ENCODE measurements around the gene PSMC6. TPM values are rescaled to one million over a fixed set of nuclear protein-coding genes. Genes with fewer than 3 reads are reported as not detected.
A peak's percentile ranks its signal among the peaks of the same experiment; 100 is the strongest.

Gene PSMC6
- total and polyA plus RNA-seq, 2 of the 13 experiments (the other 11 are each of a cell fraction or from before 2014, with no cell fraction given): 90.0 to 210 TPM

DNA sequence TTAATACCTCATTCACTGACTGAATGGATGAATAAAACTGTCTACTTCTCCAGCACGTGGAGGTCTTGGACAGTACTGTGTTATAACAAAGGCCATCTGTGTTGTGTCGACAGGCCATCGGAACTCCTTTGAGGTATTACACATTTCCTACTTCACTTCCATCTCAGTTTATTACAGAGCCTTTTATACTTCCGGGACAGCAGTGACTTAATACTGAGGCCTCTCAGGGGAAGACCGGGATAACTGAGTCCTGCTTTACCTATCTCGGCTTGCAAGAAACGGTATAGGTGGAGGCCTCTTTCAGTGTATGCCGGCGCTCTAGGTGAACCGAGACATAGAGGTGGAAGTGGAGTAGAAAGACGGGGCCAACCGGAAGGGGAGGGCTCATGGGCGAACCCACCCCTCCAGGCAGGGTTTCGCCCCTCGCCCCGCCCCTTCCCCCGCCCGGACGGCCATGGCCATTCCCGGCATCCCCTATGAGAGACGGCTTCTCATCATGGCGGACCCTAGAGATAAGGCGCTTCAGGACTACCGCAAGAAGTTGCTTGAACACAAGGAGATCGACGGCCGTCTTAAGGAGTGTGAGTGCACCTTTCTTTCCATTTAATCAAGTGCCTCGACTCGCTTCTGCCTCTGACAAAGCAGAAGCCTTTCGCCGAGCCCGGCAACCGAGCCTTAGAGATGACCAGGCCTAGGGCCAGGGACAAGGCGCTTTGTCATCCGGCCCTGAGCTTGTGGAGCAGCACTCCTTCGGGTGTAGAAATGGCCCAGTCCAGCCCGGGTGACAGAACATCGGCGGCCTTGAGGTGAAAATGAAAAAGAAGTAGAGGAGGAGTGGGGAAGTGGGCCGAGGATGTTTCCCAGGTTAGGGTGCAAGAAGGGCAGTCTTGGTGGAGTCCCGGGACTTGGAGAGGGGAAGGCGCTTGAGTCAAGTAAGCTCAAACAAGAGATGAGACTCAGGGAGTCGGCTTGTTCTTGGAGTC, at the start of gene PSMC6 (continued):
- TF ChIP-seq, protein P1, sequence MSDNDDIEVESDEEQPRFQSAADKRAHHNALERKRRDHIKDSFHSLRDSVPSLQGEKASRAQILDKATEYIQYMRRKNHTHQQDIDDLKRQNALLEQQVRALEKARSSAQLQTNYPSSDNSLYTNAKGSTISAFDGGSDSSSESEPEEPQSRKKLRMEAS (IDR thresholded peaks at IDR 0.05): peak; percentile 78
- TF ChIP-seq, protein P2, sequence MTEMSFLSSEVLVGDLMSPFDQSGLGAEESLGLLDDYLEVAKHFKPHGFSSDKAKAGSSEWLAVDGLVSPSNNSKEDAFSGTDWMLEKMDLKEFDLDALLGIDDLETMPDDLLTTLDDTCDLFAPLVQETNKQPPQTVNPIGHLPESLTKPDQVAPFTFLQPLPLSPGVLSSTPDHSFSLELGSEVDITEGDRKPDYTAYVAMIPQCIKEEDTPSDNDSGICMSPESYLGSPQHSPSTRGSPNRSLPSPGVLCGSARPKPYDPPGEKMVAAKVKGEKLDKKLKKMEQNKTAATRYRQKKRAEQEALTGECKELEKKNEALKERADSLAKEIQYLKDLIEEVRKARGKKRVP (CRISPR knock-in tag; IDR thresholded peaks at IDR 0.05): peak in 1 of 2 experiments; percentile 57; a peak in 1 of 4 replicates
- TF ChIP-seq ZNF883 (CRISPR knock-in tag; IDR thresholded peaks at IDR 0.05; ENCODE audit: not compliant biosample characterization): peak; percentile 14
- no peak for TF ChIP-seq KDM5B (CRISPR knock-in tag; IDR thresholded peaks at IDR 0.05; ENCODE audit: borderline replicate concordance)
- TF ChIP-seq, protein P3, sequence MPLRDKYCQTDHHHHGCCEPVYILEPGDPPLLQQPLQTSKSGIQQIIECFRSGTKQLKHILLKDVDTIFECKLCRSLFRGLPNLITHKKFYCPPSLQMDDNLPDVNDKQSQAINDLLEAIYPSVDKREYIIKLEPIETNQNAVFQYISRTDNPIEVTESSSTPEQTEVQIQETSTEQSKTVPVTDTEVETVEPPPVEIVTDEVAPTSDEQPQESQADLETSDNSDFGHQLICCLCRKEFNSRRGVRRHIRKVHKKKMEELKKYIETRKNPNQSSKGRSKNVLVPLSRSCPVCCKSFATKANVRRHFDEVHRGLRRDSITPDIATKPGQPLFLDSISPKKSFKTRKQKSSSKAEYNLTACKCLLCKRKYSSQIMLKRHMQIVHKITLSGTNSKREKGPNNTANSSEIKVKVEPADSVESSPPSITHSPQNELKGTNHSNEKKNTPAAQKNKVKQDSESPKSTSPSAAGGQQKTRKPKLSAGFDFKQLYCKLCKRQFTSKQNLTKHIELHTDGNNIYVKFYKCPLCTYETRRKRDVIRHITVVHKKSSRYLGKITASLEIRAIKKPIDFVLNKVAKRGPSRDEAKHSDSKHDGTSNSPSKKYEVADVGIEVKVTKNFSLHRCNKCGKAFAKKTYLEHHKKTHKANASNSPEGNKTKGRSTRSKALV (CRISPR knock-in tag; IDR thresholded peaks at IDR 0.05): peak; percentile 19; the same call in 1 of the 2 replicates
- no peak for TF ChIP-seq ZNF562 (CRISPR knock-in tag; IDR thresholded peaks at IDR 0.05; ENCODE audit: borderline replicate concordance)
- 0 out of 2 replicates have a peak, but pooled peaks have one; percentile 51 for TF ChIP-seq ZNF780A (CRISPR knock-in tag; IDR thresholded peaks at IDR 0.05)
- 0 out of 2 replicates have a peak, but pooled peaks have one; percentile 83 for TF ChIP-seq EED (CRISPR knock-in tag; IDR thresholded peaks at IDR 0.05)
- TF ChIP-seq MED8 (CRISPR knock-in tag; IDR thresholded peaks at IDR 0.05; ENCODE audit: insufficient replicate concordance): peak; percentile 42
- 0 out of 2 replicates have a peak, but pooled peaks have one; percentile 43 for TF ChIP-seq SNAI1 (CRISPR knock-in tag; IDR thresholded peaks at IDR 0.05; ENCODE audit: borderline replicate concordance)
- no peak for TF ChIP-seq ZNF567 (CRISPR knock-in tag; IDR thresholded peaks at IDR 0.05; ENCODE audit: borderline replicate concordance)
- TF ChIP-seq ISX (CRISPR knock-in tag; conservative IDR thresholded peaks at IDR 0.05): no peak
- TF ChIP-seq TAF1 (CRISPR knock-in tag; IDR thresholded peaks at IDR 0.05): peak; percentile 90
- TF ChIP-seq, protein P4, sequence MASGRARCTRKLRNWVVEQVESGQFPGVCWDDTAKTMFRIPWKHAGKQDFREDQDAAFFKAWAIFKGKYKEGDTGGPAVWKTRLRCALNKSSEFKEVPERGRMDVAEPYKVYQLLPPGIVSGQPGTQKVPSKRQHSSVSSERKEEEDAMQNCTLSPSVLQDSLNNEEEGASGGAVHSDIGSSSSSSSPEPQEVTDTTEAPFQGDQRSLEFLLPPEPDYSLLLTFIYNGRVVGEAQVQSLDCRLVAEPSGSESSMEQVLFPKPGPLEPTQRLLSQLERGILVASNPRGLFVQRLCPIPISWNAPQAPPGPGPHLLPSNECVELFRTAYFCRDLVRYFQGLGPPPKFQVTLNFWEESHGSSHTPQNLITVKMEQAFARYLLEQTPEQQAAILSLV (CRISPR knock-in tag; IDR thresholded peaks at IDR 0.05; ENCODE audit: borderline replicate concordance): peak; percentile 57; the same call in 1 of the 2 replicates
- TF ChIP-seq NFIC (IDR thresholded peaks at IDR 0.05; ENCODE audit: low read length): peak; percentile 73
- TF ChIP-seq MYC (CRISPR knock-in tag; IDR thresholded peaks at IDR 0.05; ENCODE audit: borderline replicate concordance): peak; percentile 55
- TF ChIP-seq SP140L (CRISPR knock-in tag; IDR thresholded peaks at IDR 0.05; ENCODE audit: borderline replicate concordance): no peak; the same call in 1 of the 2 replicates
- 0 out of 2 replicates have a peak, but pooled peaks have one; percentile 28 for TF ChIP-seq SIX4 (CRISPR knock-in tag; IDR thresholded peaks at IDR 0.05)
- 0 out of 2 replicates have a peak, but pooled peaks have one; percentile 50 for TF ChIP-seq HOXA5 (CRISPR knock-in tag; IDR thresholded peaks at IDR 0.05)
- TF ChIP-seq HMGA1 (CRISPR knock-in tag; conservative IDR thresholded peaks at IDR 0.05): no peak
- 0 out of 2 replicates have a peak, but pooled peaks have one; percentile 12 for TF ChIP-seq NFYB (CRISPR knock-in tag; IDR thresholded peaks at IDR 0.05)
- TF ChIP-seq SETDB1 (CRISPR knock-in tag; IDR thresholded peaks at IDR 0.05; ENCODE audit: borderline replicate concordance): no peak
- TF ChIP-seq, protein P5, sequence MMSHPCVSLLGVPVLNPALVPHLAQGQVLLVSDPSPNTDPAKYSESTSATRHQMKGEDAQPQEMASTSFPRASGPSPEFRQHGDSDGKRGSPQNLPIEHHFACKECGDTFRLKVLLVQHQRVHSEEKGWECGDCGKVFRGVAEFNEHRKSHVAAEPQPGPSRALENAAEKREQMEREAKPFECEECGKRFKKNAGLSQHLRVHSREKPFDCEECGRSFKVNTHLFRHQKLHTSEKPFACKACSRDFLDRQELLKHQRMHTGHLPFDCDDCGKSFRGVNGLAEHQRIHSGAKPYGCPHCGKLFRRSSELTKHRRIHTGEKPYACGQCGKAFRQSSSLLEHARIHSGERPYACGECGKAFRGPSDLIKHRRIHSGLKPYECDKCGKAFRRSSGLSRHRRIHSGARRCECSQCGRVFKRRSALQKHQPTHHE (CRISPR knock-in tag; IDR thresholded peaks at IDR 0.05; ENCODE audit: borderline replicate concordance): peak; percentile 62; the same call in 1 of the 2 replicates

Data from HepG2 (cell line).